GM12801 (cell line): ENCODE data around the gene ARL4A.

Experiments used
- TF ChIP-seq, protein P1 (sequence below): IDR thresholded peaks from one replicate; pipeline ENCODE4 v1.5.1; 2011; ENCODE audit warnings: control low read depth; ENCODE audit not compliant: insufficient read length; ENCODE audit errors: extremely low read depth

Gene ARL4A

DNA sequence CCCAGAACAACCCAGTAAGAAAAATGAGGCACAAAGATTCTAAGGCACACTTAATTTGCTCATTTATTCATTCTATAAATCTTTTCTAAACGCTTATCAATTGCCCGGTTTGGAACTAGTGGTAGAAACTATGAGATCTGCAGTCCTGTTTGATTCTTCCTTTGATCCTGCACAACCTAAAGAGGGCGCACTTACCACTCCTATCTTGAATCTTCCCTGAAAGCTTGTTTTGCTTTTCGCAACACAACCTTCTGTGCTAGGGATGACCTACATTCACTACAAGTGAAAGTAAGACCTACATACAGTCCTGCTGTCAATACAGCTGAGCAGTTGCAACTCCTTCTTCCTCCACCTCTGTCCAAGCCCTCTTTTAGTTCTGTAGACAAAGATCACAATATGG lies 12.6 kb upstream of the ARL4A start:
- TF ChIP-seq, protein P1, sequence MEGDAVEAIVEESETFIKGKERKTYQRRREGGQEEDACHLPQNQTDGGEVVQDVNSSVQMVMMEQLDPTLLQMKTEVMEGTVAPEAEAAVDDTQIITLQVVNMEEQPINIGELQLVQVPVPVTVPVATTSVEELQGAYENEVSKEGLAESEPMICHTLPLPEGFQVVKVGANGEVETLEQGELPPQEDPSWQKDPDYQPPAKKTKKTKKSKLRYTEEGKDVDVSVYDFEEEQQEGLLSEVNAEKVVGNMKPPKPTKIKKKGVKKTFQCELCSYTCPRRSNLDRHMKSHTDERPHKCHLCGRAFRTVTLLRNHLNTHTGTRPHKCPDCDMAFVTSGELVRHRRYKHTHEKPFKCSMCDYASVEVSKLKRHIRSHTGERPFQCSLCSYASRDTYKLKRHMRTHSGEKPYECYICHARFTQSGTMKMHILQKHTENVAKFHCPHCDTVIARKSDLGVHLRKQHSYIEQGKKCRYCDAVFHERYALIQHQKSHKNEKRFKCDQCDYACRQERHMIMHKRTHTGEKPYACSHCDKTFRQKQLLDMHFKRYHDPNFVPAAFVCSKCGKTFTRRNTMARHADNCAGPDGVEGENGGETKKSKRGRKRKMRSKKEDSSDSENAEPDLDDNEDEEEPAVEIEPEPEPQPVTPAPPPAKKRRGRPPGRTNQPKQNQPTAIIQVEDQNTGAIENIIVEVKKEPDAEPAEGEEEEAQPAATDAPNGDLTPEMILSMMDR, result no peak

DNA sequence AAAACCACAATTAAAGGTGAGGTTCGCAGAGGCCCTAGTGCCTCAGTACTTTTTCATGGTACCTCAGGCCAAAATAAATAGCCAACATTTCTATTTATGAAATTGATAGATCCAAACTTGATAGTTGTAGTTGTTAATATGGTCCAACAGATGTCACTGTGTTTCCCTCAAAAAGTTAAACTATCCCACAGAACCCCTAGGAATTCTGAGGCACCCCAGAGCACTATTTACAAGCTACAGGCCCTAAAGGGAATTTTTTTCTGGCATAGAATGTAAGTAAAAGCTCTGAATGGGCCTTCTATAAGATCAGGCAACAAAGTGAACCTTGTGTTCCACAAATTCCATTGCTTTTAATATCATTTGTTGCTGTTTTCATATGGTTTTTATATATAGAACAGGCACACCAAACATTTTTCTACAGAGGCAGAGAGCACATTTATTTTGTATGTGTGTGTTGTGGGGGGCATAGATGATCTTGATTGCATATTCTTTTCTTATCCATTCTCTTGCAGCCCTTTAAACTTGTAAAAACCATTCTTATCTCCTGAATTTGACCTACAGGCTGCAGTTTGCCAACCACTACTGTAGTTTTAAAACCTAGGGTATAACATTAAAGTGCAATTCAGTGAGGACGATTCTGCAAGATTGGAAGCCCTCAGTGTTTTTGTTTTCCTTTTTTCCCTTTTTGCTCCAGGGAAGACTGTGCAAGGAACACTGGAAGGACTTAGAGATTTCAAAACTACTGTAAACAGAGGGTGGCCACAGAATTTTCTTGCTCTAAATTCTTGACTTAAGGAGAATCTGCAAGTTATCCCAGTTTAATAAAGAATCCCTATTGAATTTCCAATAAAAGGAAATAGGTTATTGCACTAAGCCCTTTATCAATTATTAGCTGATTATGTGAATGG lies 3.5 kb upstream of the ARL4A start:
- TF ChIP-seq, protein P1, result no peak

DNA sequence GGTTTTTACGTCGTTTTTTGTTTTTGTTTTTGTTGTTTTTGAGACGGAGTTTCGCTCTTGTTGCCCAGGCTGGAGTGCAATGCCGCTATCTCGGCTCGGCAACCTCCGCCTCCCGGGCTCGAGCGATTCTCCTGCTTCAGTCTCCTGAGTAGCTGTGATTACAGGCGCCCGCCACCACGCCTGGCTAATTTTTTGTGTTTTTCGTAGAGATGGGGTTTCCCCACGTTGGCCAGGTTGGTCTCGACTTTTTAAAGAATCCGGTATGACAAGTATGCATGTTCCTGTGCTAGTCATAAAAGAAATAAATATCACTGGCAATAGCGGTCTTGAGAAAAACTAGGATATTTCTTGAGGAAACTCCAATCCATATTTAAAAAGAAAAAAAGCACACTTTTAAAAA lies 2.7 kb upstream of the ARL4A start:
- TF ChIP-seq, protein P1, result no peak

DNA sequence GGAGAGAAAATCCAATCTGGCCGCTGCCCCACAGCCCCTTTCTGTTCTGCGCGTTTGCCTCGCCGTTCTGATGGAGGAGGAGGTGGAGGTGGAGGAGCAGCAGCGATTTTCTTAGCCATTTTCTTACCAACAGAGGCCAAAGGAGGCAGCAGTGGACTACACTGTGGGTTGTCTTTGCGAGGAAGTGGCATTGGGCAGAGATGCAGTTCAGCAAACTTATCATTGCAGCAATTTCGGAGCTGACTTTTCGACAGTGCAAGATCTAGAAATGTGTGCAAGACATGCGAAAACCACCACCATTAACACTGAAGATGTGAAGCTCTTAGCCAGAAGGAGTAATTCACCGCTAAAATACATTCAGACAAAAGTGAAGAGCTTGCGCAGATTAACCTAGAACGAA lies 1.9 kb upstream of the ARL4A start:
- TF ChIP-seq, protein P1, result no peak

DNA sequence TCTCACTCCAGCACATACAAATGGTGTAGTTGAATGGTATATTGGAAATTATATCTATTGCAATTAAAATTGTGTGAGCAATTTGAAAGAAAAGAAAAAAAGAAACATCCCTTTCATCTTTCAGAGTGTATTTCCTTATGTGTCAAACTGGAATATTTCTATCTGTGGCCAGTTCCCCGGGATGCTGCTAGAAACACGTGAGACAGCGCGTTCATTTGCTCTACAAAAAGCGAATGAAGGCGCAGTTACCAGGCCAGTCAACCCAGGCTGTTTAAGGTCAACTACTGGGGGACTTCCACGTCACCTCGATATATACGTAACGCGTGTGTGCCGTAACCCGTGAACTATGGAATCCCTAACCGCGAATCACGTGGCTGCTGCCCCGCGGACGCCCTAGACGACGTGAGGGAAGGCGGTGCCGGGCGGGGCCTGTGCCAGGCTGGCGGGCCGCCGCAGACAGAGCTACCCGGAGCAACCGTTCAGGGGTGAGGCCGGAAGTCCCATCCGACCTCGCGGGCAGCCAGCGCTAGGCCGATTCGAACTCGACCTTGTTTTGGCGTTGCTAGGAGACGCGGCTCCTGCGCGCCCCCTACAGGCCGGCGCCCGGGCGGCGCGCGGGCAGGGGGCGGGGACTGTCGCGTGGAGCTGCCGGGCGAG lies 1.1 kb upstream of the ARL4A start:
- TF ChIP-seq, protein P1, result no peak

DNA sequence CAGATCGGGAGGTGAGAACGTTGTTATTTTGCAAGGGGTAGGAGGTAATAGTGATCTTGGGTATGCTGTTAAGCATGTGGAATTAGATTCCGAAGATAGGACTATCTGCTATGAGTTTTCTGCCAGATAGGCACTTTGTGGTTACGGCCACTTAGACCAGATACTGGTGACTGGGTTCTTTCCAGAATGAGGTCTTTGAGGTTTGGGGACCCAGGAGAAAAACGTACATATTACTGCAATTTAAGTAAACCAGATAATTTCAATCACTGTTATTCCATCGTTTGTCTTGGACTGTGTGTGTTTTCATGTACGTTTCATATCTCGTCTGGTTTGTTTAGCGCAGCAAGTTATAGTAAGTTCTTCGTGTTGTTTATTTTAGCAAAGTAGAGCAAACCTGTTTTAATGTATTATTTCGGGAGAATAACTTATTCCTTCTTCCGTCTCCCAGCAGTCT lies 312 bp downstream of the ARL4A start:
- TF ChIP-seq, protein P1, result no peak

DNA sequence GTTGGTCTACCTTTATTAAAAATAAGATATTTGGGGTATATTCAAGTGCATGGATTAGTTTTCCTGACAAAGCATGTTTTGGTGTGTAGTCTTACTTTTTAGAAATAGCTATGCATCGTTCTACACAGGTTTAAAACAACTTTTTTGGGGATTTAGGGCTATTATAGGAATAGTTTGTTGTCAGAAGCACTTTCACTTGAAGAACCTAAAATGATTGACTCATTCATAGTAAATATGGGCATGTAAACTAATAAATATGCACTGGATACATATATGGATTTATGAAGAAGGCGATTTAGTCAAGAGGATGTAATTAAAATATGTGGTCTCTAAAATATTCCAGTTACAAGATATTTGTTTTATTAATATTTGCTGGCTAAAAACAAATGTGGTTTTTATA lies 2.0 kb downstream of the ARL4A start:
- TF ChIP-seq, protein P1, result no peak
